ENCODE measurements around the gene RSBN1L. TPM values are rescaled to one million over a fixed set of nuclear protein-coding genes. Genes with fewer than 3 reads are reported as not detected.

RSBN1L gene
- total RNA-seq, 1 experiment from 2014 or later: 18.0 TPM

GRCh38 chr7:77760809-77761453 is 64.7 kb downstream of the RSBN1L start:
- no peak overlapping the region for H3K4me3 ChIP-seq (ENCODE audit: low read depth in 2 of 2, low read length in 2 of 2)
- ATAC-seq: no peak
- in situ Hi-C loops (cut with HindIII; ENCODE audit: low pct_unique_long_range_greater_than_20kb, low sequenced_read_pairs): no loop called here
- BruUV-seq (replicated peaks): no TSS peak
- H3K36me3 ChIP-seq (ENCODE audit: control insufficient read depth, insufficient read depth, low read length): no peaks in the 10 kb centered on the region
- TF ChIP-seq SIN3A (IDR thresholded peaks at IDR 0.05; ENCODE audit: borderline replicate concordance, insufficient read depth, low read depth, low read length) (no peak), TCF7L2 (IDR thresholded peaks at IDR 0.05; ENCODE audit: low read depth, low read length) (no peak), POLR2AphosphoS5 (IDR thresholded peaks at IDR 0.05; ENCODE audit: low read depth, low read length) (no peak), REST (IDR thresholded peaks at IDR 0.05; ENCODE audit: insufficient read depth in 1 of 2, low read depth in 2 of 2, low read length in 1 of 2) (no peak), CTCF (IDR thresholded peaks at IDR 0.05) (no peak)
- ChIA-PET POLR2A (no interaction called here), CTCF (no interaction called here)
- H3K4me1 ChIP-seq (ENCODE audit: control insufficient read depth, insufficient read depth, low read length): no peaks in the 10 kb centered on the region
- intact Hi-C loops (cut with micrococcal nuclease; ENCODE audit: unreplicated experiment): no loop called here
- no peaks in the 10 kb centered on the region for H3K27me3 ChIP-seq (ENCODE audit: control insufficient read depth, insufficient read depth, low read length)
- H3K9me3 ChIP-seq (ENCODE audit: control insufficient read depth, insufficient read depth, low read depth, low read length): no peaks in the 10 kb centered on the region
- H3K27ac ChIP-seq (ENCODE audit: low read length): no peak overlapping the region
- no peak for DNase-seq (ENCODE audit: low read depth, low spot score)

- Histone ChIP-seq H3K27me3 (ENCODE audit: control insufficient read depth, insufficient read depth, low read length) (no peaks in the 10 kb centered on the region), H3K36me3 (ENCODE audit: control insufficient read depth, insufficient read depth, low read length) (no peaks in the 10 kb centered on the region; the same call in 1 of the 2 replicates), H3K9me3 (ENCODE audit: control insufficient read depth, insufficient read depth, low read depth, low read length) (no peaks in the 10 kb centered on the region), H3K4me3 (ENCODE audit: low read depth in 2 of 2, low read length in 2 of 2) (no peak overlapping the region), H3K4me1 (ENCODE audit: control insufficient read depth, insufficient read depth, low read length) (no peaks in the 10 kb centered on the region), H3K27ac (ENCODE audit: low read length) (no peak overlapping the region)
- intact Hi-C loops (cut with micrococcal nuclease; ENCODE audit: unreplicated experiment) (no loop called here), in situ Hi-C loops (cut with HindIII; ENCODE audit: low pct_unique_long_range_greater_than_20kb, low sequenced_read_pairs) (no loop called here)
- DNase-seq (ENCODE audit: low read depth, low spot score): no peak
- ChIA-PET POLR2A (no interaction called here), CTCF (no interaction called here)
- no TSS peak for BruUV-seq (replicated peaks)
- ATAC-seq: no peak
- no peak for TF ChIP-seq SIN3A (IDR thresholded peaks at IDR 0.05; ENCODE audit: borderline replicate concordance, insufficient read depth, low read depth, low read length)
- TF ChIP-seq TCF7L2 (IDR thresholded peaks at IDR 0.05; ENCODE audit: low read depth, low read length): no peak
- no peak for TF ChIP-seq REST (IDR thresholded peaks at IDR 0.05; ENCODE audit: insufficient read depth in 1 of 2, low read depth in 2 of 2, low read length in 1 of 2)
- no peak for TF ChIP-seq CTCF (IDR thresholded peaks at IDR 0.05)
- TF ChIP-seq POLR2AphosphoS5 (IDR thresholded peaks at IDR 0.05; ENCODE audit: low read depth, low read length): no peak
Measured at GRCh38 chr7:77765481-77765880, 69.2 kb downstream of the RSBN1L start.

All from Panc1 (cell line).